HEK293 (cell line): ENCODE measurements around the gene BACH1.

Source experiments
- CTCF ChIP-seq: fragments of 450-650 bp; formaldehyde crosslinking; IDR thresholded peaks from 2 replicates; pipeline ENCODE4 v1.5.1; 2016; ENCODE audit warnings: missing biosample characterization, missing genetic modification characterization
- ZNF624 ChIP-seq: fragments of 450-650 bp; formaldehyde crosslinking; IDR thresholded peaks from 2 replicates; pipeline ENCODE4 v1.5.1; 2017; ENCODE audit warnings: missing biosample characterization, missing genetic modification characterization

DNA sequence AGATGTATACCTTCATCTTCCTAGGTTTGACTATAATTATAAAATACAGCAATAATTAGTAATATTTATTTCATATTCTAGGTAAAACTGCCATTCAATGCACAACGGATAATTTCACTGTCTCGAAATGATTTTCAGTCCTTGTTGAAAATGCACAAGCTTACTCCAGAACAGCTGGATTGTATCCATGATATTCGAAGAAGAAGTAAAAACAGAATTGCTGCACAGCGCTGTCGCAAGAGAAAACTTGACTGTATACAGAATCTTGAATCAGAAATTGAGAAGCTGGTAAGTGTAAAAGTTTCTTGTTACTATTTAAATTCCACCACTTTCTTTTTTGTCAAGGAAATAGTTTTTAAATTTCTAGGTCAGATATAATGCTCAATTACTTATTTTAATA lies 30.7 kb downstream of the BACH1 start:
- TF ChIP-seq CTCF (no peak), ZNF624 (tag by site-specific recombination) (no peak)
